ENCODE data around the gene CNN1. TPM values are rescaled to one million over a fixed set of nuclear protein-coding genes. Genes with fewer than 3 reads are reported as not detected.

The CNN1 gene
- total and polyA plus RNA-seq, 2 experiments from 2014 or later, result 13.3 to 20.9 TPM

GRCh38 chr19:11555246-11555645, 16.6 kb downstream of the CNN1 start (continued):
- TF ChIP-seq ZNF462 (CRISPR knock-in tag; IDR thresholded peaks at IDR 0.05) (no peak), POLR2AphosphoS5 (IDR thresholded peaks at IDR 0.05; ENCODE audit: low read depth) (no peak), CTCF (conservative IDR thresholded peaks at IDR 0.05; ENCODE audit: low read depth in 2 of 2) (no peak), CREB1 (CRISPR knock-in tag; IDR thresholded peaks at IDR 0.05; ENCODE audit: low read depth) (no peak), ZNF114 (CRISPR knock-in tag; IDR thresholded peaks at IDR 0.05) (no peak), ETS1 (IDR thresholded peaks at IDR 0.05) (no peak), NANOG (IDR thresholded peaks at IDR 0.05; ENCODE audit: borderline replicate concordance) (no peak), EZH2 (IDR thresholded peaks at IDR 0.05; ENCODE audit: low read depth, unreplicated experiment) (no peak), EZH2phosphoT487 (IDR thresholded peaks at IDR 0.05; ENCODE audit: unreplicated experiment) (no peak)

Data from GM23338 (cell line).